SK-N-SH (cell line): Measurements from ENCODE around the gene CHST11. TPM values are rescaled to one million over a fixed set of nuclear protein-coding genes. Genes with fewer than 3 reads are reported as not detected.
"Not testable (repeated sequence)": the region's sequence is repeated elsewhere in the genome, so short reads cannot be mapped to it uniquely, and the experiment has no call there.

ENCODE experiments used
- CTCF ChIA-PET: fragments of 300-600, 350-600 bp; formaldehyde crosslinking; extraction: SDS; loops from one replicate; lab custom pipeline; 2021; lab: Yijun Ruan, JAX
- POLR2A ChIA-PET: fragments of 350-600 bp; sonication (Branson Sonifier 250); formaldehyde crosslinking; extraction: SDS; loops from one replicate; lab custom pipeline; 2020; ENCODE audit warnings: antibody characterized with exemption, inconsistent platforms; lab: Yijun Ruan, JAX
- DNase-seq: peaks from one replicate; pipeline ENCODE4 v3.0.0; 2012
- H2AFZ ChIP-seq: fragments of 200-600 bp; sonication (generic); 2 replicates; pipeline ENCODE4 v1.8.1; 2016; ENCODE audit warnings: antibody characterized with exemption, mild to moderate bottlenecking, low read depth
- H3F3A ChIP-seq: fragments of 200-600 bp; sonication (generic); replicated peaks from 2 replicates; pipeline ENCODE3; 2016; ENCODE audit warnings: antibody characterized with exemption, mild to moderate bottlenecking; ENCODE audit not compliant: insufficient read depth
- H3K27ac ChIP-seq, 2 experiments: fragments of 200-500 bp in 1 of 2; fragments of 200-600 bp in 1 of 2; sonication (Bioruptor generic) in 1 of 2; sonication (generic), shearing (Covaris generic) in 1 of 2; 2 replicates each; pipeline versions ENCODE4 v1.5.1 to v1.6.1; 2014 to 2016; ENCODE audit warnings: low read depth in 2 of 2, inconsistent platforms in 1 of 2, low read length in 1 of 2, mild to moderate bottlenecking in 1 of 2, mixed read lengths in 1 of 2
- H3K27me3 ChIP-seq: fragments of 200-600 bp; sonication (generic), shearing (Covaris generic); 2 replicates; pipeline ENCODE4 v1.6.1; 2016; ENCODE audit warnings: mixed run types; ENCODE audit not compliant: insufficient read depth
- H3K36me3 ChIP-seq, 2 experiments: fragments of 200-500 bp in 1 of 2; fragments of 200-600 bp in 1 of 2; sonication (Bioruptor generic) in 1 of 2; sonication (generic) in 1 of 2; replicated peaks in 1 of 2; 2 replicates each; pipeline versions ENCODE3 to v1.5.1; 2014 to 2016; ENCODE audit warnings: low read length in 1 of 2, mild to moderate bottlenecking in 1 of 2; ENCODE audit not compliant: insufficient read depth in 2 of 2, control insufficient read depth in 1 of 2
- H3K4me1 ChIP-seq, 2 experiments: fragments of 200-500 bp in 1 of 2; fragments of 200-600 bp in 1 of 2; sonication (Bioruptor generic) in 1 of 2; sonication (generic), shearing (Covaris generic) in 1 of 2; 2 replicates each; pipeline versions ENCODE4 v1.5.1 to v1.6.1; 2014 to 2016; ENCODE audit warnings: low read depth in 1 of 2, low read length in 1 of 2, mixed run types in 1 of 2; ENCODE audit not compliant: insufficient read depth in 2 of 2, control insufficient read depth in 1 of 2
- H3K4me2 ChIP-seq: fragments of 200-600 bp; sonication (generic), shearing (Covaris generic); 2 replicates; pipeline ENCODE4 v1.6.1; 2017; ENCODE audit warnings: mixed run types
- H3K4me3 ChIP-seq, 2 experiments: fragments of 200-500 bp in 1 of 2; fragments of 200-600 bp in 1 of 2; sonication (Bioruptor generic) in 1 of 2; sonication (generic), shearing (Covaris generic) in 1 of 2; 2 replicates each; pipeline versions ENCODE4 v1.5.1 to v1.8.1; 2014 to 2016; ENCODE audit warnings: low read depth in 2 of 2, inconsistent platforms in 1 of 2, low read length in 1 of 2, mild to moderate bottlenecking in 1 of 2, mixed read lengths in 1 of 2, moderate library complexity in 1 of 2
- H3K79me2 ChIP-seq: fragments of 200-600 bp; sonication (generic); 2 replicates; pipeline ENCODE4 v1.8.1; 2017; ENCODE audit warnings: mild to moderate bottlenecking; ENCODE audit not compliant: insufficient read depth
- H3K9ac ChIP-seq: fragments of 200-600 bp; sonication (generic); 2 replicates; pipeline ENCODE4 v1.6.1; 2017; ENCODE audit warnings: mixed run types
- H3K9me2 ChIP-seq: fragments of 200-600 bp; sonication (generic); 2 replicates; pipeline ENCODE4 v1.6.1; 2017; ENCODE audit warnings: mixed run types
- H3K9me3 ChIP-seq: fragments of 200-600 bp; sonication (generic); 2 replicates; pipeline ENCODE4 v1.6.1; 2017; ENCODE audit warnings: mixed run types, mild to moderate bottlenecking, moderate library complexity
- H4K20me1 ChIP-seq: fragments of 200-600 bp; sonication (generic); 2 replicates; pipeline ENCODE4 v1.6.1; 2017; ENCODE audit warnings: mild to moderate bottlenecking, mixed run types; ENCODE audit not compliant: insufficient read depth
- CHD2 ChIP-seq: fragments of 150-350 bp; IDR thresholded peaks from 2 replicates; pipeline ENCODE4 v1.6.1; 2018; ENCODE audit warnings: low read length; ENCODE audit not compliant: partially characterized antibody
- ELF1 ChIP-seq: IDR thresholded peaks from 2 replicates; pipeline ENCODE4 v1.4.0; 2012
- EP300 ChIP-seq, 2 experiments: IDR thresholded peaks; 2 replicates each; pipeline versions ENCODE4 v1.4.0 to v1.6.1; 2012; ENCODE audit warnings: borderline replicate concordance in 1 of 2, low read depth in 1 of 2, low read length in 1 of 2
- FOSL2 ChIP-seq: IDR thresholded peaks from 2 replicates; pipeline ENCODE4 v1.4.0; 2012; ENCODE audit warnings: low read depth, mild to moderate bottlenecking, moderate library complexity, borderline replicate concordance
- FOXM1 ChIP-seq: IDR thresholded peaks from 2 replicates; pipeline ENCODE4 v1.4.0; 2012; ENCODE audit warnings: low read depth, mild to moderate bottlenecking
- GABPA ChIP-seq: IDR thresholded peaks from 2 replicates; pipeline ENCODE4 v1.4.0; 2012; ENCODE audit warnings: low read depth, mild to moderate bottlenecking
- MEF2A ChIP-seq: IDR thresholded peaks from 2 replicates; pipeline ENCODE4 v1.4.0; 2012; ENCODE audit warnings: low read depth, borderline replicate concordance
- NFIC ChIP-seq: IDR thresholded peaks from 2 replicates; pipeline ENCODE4 v1.4.0; 2012; ENCODE audit warnings: borderline replicate concordance
- RAD21 ChIP-seq: IDR thresholded peaks from 2 replicates; pipeline ENCODE4 v1.6.1; 2012; ENCODE audit warnings: mild to moderate bottlenecking, low read length
- RCOR1 ChIP-seq: fragments of 150-350 bp; IDR thresholded peaks from 2 replicates; pipeline ENCODE4 v1.6.1; 2017; ENCODE audit warnings: antibody characterized with exemption, low read length
- RFX5 ChIP-seq: IDR thresholded peaks from 2 replicates; pipeline ENCODE4 v1.6.1; 2012; ENCODE audit warnings: mild to moderate bottlenecking, improper control_type of control experiment, low read length
- SIN3A ChIP-seq: IDR thresholded peaks from 2 replicates; pipeline ENCODE4 v1.6.1; 2012; ENCODE audit warnings: low read depth, mild to moderate bottlenecking, low read length, moderate library complexity, borderline replicate concordance
- TCF12 ChIP-seq: IDR thresholded peaks from 2 replicates; pipeline ENCODE4 v1.4.0; 2012
- TEAD4 ChIP-seq: IDR thresholded peaks from 2 replicates; pipeline ENCODE4 v1.4.0; 2012; ENCODE audit warnings: mild to moderate bottlenecking, borderline replicate concordance; ENCODE audit not compliant: insufficient read depth
- WGBS: methylation state at CpG from one replicate; pipeline ENCODE4 v1.1.6; 2017; ENCODE audit warnings: low lambda C conversion rate; 5-methylcytosine and 5-hydroxymethylcytosine counted together
- polyA plus RNA-seq, 3 experiments: library from polyadenylated mRNA; depleted of rRNA; stranded (reverse); fragments of >200 nt; gene quantifications; 2 replicates each; pipeline ENCODE4 v1.2.3, GENCODE V29; 2012
- TF ChIP-seq, protein P1 (sequence below): IDR thresholded peaks from 2 replicates; pipeline ENCODE4 v1.4.0; 2012; ENCODE audit warnings: low read depth, borderline replicate concordance
- TF ChIP-seq, protein P2 (sequence below): IDR thresholded peaks from 2 replicates; pipeline ENCODE4 v1.4.0; 2012; ENCODE audit warnings: low read depth
- TF ChIP-seq, protein P3 (sequence below): fragments of 150-350 bp; IDR thresholded peaks from 2 replicates; pipeline ENCODE4 v1.6.1; 2016; ENCODE audit warnings: mild to moderate bottlenecking, low read depth, low read length
- TF ChIP-seq, protein P4 (sequence below): fragments of 200-600 bp; sonication (generic); IDR thresholded peaks from 2 replicates; pipeline ENCODE4 v1.6.1; 2017; ENCODE audit warnings: antibody characterized with exemption, mild to moderate bottlenecking, moderate library complexity
- TF ChIP-seq, protein P5 (sequence below): IDR thresholded peaks from 2 replicates; pipeline ENCODE4; 2012

The CHST11 gene
- polyA plus RNA-seq, 1 of the 3 experiments (the other 2 are of a cell fraction) = 18.6 TPM

DNA sequence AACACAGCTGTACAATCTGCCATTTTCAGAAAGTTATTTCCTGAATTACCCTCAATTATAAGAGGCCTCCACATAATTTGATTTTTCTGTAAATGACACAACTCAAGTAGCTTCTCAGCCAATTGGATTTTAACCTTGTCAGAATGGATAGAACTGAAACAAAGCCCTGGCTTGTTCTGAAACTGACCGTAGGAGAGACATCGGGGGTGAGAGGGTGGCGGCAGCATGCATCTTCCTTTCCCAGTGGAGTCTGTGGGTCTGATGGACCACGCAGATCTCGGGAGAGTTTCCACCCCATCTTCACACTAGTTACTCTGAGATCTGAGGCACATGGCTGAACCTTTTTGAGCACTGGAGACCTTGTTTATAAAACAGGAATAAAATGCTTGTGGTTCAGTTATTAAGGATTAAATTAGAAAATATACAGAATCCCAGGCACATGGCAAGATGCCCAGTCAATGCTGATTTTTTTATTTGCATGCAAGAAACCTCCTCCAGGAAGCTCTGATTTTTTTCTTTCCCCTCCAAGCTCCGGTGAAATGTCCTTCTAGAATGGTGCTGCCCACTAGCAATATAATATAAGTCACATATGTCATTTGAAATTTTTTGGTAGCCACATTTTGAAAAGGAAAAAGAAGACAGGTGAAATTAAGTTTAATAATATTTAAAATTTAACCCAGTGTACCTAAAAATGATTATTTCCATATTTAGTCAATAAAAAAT lies 153.9 kb downstream of the CHST11 start (continued):
- TF ChIP-seq, protein P1, sequence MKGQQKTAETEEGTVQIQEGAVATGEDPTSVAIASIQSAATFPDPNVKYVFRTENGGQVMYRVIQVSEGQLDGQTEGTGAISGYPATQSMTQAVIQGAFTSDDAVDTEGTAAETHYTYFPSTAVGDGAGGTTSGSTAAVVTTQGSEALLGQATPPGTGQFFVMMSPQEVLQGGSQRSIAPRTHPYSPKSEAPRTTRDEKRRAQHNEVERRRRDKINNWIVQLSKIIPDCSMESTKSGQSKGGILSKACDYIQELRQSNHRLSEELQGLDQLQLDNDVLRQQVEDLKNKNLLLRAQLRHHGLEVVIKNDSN = no peak
- TF ChIP-seq RAD21 (no peak), MEF2A (no peak), FOXM1 (no peak)

DNA sequence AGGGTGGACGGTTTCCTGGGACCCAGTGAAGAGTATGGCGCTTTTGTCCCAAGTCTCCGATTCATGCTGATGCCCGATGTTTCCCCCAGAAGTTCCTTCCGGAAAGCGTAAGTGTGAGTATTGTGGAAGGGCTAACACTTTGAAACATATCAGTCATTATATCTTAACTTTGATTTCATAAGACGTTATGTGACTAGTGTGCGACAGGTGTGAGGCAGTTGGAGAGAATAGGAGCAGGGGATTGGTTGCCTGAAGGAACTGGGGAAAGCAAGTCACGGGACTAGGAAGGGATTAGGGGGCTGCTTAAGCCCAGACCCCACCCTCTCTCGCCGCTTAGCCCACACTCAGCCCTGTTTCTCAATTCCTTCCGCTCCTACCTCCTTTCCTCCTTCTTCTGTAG lies 154.9 kb downstream of the CHST11 start:
- Histone ChIP-seq H3K9me3 (no peaks in the 10 kb centered on the region), H3K36me3 (no peaks in the 10 kb centered on the region), H3K79me2 (no peaks in the 10 kb centered on the region), H3K27ac (no peak overlapping the region; a peak in 1 of 4 replicates), H3F3A (no peaks in the 10 kb centered on the region), H3K27me3 (no peaks in the 10 kb centered on the region), H4K20me1 (no peaks in the 10 kb centered on the region), H3K4me1 (peaks cover 0 to 32% of the 10 kb centered on the region in 2 experiments; a peak in 2 of 4 replicates), H3K4me3 (no peak overlapping the region), H2AFZ (no peak overlapping the region), H3K4me2 (no peak overlapping the region), H3K9ac (no peak overlapping the region), H3K9me2 (no peaks in the 10 kb centered on the region)
- 96% methylated on average over 12 of the region's 12 CpGs for WGBS
- DNase-seq = no peak
- POLR2A ChIA-PET = interaction anchor here (1.7 kb wide), 1 partner anchor 154 kb away, joined by 6 read pairs; the partner anchor contains the start of gene CHST11
- TF ChIP-seq FOSL2 (no peak), EP300 (IDR thresholded peaks at IDR 0.05; ENCODE audit: borderline replicate concordance in 1 of 2, low read depth in 1 of 2, low read length in 1 of 2) (no peak), GABPA (no peak), ELF1 (no peak), TCF12 (no peak), RAD21 (no peak), CHD2 (no peak), NFIC (no peak), RCOR1 (no peak), SIN3A (no peak), RFX5 (no peak), TEAD4 (no peak)
- TF ChIP-seq, protein P2, sequence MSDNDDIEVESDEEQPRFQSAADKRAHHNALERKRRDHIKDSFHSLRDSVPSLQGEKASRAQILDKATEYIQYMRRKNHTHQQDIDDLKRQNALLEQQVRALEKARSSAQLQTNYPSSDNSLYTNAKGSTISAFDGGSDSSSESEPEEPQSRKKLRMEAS = no peak
- TF ChIP-seq, protein P3, sequence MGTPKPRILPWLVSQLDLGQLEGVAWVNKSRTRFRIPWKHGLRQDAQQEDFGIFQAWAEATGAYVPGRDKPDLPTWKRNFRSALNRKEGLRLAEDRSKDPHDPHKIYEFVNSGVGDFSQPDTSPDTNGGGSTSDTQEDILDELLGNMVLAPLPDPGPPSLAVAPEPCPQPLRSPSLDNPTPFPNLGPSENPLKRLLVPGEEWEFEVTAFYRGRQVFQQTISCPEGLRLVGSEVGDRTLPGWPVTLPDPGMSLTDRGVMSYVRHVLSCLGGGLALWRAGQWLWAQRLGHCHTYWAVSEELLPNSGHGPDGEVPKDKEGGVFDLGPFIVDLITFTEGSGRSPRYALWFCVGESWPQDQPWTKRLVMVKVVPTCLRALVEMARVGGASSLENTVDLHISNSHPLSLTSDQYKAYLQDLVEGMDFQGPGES = no peak
- TF ChIP-seq, protein P4, sequence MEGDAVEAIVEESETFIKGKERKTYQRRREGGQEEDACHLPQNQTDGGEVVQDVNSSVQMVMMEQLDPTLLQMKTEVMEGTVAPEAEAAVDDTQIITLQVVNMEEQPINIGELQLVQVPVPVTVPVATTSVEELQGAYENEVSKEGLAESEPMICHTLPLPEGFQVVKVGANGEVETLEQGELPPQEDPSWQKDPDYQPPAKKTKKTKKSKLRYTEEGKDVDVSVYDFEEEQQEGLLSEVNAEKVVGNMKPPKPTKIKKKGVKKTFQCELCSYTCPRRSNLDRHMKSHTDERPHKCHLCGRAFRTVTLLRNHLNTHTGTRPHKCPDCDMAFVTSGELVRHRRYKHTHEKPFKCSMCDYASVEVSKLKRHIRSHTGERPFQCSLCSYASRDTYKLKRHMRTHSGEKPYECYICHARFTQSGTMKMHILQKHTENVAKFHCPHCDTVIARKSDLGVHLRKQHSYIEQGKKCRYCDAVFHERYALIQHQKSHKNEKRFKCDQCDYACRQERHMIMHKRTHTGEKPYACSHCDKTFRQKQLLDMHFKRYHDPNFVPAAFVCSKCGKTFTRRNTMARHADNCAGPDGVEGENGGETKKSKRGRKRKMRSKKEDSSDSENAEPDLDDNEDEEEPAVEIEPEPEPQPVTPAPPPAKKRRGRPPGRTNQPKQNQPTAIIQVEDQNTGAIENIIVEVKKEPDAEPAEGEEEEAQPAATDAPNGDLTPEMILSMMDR = no peak
- TF ChIP-seq, protein P5, sequence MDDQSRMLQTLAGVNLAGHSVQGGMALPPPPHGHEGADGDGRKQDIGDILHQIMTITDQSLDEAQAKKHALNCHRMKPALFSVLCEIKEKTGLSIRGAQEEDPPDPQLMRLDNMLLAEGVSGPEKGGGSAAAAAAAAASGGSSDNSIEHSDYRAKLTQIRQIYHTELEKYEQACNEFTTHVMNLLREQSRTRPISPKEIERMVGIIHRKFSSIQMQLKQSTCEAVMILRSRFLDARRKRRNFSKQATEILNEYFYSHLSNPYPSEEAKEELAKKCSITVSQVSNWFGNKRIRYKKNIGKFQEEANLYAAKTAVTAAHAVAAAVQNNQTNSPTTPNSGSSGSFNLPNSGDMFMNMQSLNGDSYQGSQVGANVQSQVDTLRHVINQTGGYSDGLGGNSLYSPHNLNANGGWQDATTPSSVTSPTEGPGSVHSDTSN = no peak
- CTCF ChIA-PET = no interaction called here

DNA sequence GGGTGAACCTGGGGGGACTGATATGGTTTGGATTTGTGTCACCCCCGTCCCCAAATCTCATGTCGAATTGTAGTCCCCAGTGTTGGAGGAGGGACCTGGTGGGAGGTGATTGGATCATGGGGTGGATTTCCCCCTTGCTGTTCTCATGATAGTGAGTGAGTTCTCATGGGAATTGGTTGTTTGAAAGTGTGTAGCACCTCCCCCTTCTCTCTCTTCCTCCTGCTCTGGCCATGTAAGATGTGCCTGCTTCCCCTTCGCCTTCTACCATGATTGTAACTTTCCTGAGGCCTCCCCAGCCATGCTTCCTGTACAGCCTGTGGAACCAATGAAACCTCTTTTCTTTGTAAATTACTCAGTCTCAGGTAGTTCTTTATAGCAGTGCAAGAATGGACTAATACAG lies 156.6 kb downstream of the CHST11 start:
- POLR2A ChIA-PET, H3K9me2 ChIP-seq, H3K79me2 ChIP-seq, H2AFZ ChIP-seq, CTCF ChIA-PET, H3K27ac ChIP-seq, DNase-seq, H3K9me3 ChIP-seq, H3K4me3 ChIP-seq, H3F3A ChIP-seq, H3K36me3 ChIP-seq, H3K9ac ChIP-seq, H3K27me3 ChIP-seq, H4K20me1 ChIP-seq, H3K4me2 ChIP-seq: not testable (repeated sequence)
- peaks cover 0 to 32% of the 10 kb centered on the region in 2 experiments; a peak in 2 of 4 replicates for H3K4me1 ChIP-seq
- WGBS = 92% methylated on average over 3 of the region's 3 CpGs
